ENCODE results near the gene CLMN.
"Not testable (repeated sequence)": the region's sequence is repeated elsewhere in the genome, so short reads cannot be mapped to it uniquely, and the experiment has no call there.

CLMN gene

DNA sequence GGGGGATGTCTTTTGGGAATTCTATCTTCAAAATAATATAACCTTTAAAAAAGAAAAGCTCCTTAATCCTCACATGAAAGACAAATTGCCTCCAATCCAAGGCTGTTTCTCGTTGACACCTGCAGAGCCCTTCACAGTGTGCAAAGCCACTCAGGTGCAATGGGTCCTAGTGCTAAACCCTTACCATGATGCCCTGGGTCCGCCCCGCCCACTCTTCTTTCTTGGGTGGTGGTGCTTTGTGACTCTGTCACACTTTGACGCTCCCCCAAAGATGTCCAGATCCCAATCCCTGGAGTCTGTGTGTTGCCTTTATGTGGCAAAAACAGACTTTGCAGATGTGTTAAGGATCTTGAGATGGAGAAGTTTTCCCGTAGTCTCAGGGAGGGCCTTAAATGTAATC is 29.7 kb downstream of the CLMN start:
- no peak for DNase-seq (ENCODE audit: low read depth in 2 of 2)
- no peak for TF ChIP-seq CTCF (IDR thresholded peaks at IDR 0.05; ENCODE audit: low read depth, low read length)
- H3K4me3 ChIP-seq (replicated peaks in 1 of 2; ENCODE audit: low read depth in 2 of 2, low read length in 2 of 2): no peak overlapping the region

GRCh38 chr14:95289323-95290010 is 30.2 kb downstream of the CLMN start:
- H3K4me3 ChIP-seq (replicated peaks in 1 of 2; ENCODE audit: low read depth in 2 of 2, low read length in 2 of 2): no peak overlapping the region
- DNase-seq (ENCODE audit: low read depth in 2 of 2): no peak
- TF ChIP-seq CTCF (IDR thresholded peaks at IDR 0.05; ENCODE audit: low read depth, low read length): no peak

DNA sequence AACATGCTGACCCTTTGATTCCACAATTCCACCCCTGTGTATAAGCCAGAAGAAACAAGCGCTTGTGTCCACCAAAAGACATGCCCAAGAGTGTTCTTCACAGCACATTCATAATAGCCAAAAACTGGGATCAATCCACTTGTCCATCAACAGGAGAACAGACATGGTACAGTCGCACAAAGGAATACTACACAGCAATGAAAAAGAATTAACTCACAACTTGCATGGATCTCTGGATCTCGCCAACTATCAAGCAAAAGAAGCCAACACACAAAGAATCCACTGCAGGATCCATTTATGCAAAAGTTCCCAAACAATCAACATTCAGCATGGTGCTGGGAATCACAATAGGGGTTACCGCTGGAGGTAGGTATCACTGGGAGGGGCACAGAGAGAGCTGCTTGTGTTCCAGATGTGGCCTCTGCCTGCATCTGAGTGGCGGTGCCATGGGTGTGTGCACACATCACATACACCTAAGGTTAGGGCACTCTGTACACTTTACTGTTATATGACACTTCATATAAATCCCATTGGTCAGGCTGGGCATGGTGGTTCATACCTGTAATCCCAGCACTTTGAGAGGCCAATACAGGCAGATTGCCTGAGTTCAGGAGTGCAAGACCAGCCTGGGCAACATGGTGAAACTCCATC is 30.9 kb downstream of the CLMN start:
- TF ChIP-seq CTCF (IDR thresholded peaks at IDR 0.05; ENCODE audit: low read depth, low read length): no peak
- no peak for DNase-seq (ENCODE audit: low read depth in 2 of 2)
- no peak overlapping the region for H3K4me3 ChIP-seq (replicated peaks in 1 of 2; ENCODE audit: low read depth in 2 of 2, low read length in 2 of 2)

GRCh38 chr14:95287176-95287754 is 32.4 kb downstream of the CLMN start:
- no peak for TF ChIP-seq CTCF (IDR thresholded peaks at IDR 0.05; ENCODE audit: low read depth, low read length)
- H3K4me3 ChIP-seq (replicated peaks in 1 of 2; ENCODE audit: low read depth in 2 of 2, low read length in 2 of 2): no peak overlapping the region
- no peak for DNase-seq (ENCODE audit: low read depth in 2 of 2)

DNA sequence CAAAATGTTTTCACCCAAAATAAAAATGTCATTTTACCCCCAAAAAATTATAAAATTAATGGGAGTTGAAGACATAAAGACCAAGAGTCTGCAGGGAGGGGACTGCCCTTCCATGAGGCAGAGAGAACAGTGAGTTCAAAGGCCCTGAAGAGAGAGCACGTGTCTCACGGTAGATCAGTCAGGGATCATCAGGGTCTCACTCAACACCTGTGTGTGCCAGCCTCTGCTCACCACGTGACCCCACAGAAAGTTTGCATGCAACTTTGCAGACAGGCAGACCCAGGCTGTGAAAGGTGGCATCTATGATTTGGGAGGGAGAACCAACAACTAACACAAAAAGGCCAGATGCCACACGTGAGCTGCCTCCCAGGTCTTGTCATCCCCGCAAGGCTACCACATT is 33.1 kb downstream of the CLMN start:
- no peak for TF ChIP-seq CTCF (IDR thresholded peaks at IDR 0.05; ENCODE audit: low read depth, low read length)
- DNase-seq (ENCODE audit: low read depth in 2 of 2): no peak
- H3K4me3 ChIP-seq (replicated peaks in 1 of 2; ENCODE audit: low read depth in 2 of 2, low read length in 2 of 2): no peak overlapping the region

GRCh38 chr14:95285566-95285965 is 34.1 kb downstream of the CLMN start:
- no peak overlapping the region for H3K4me3 ChIP-seq (replicated peaks in 1 of 2; ENCODE audit: low read depth in 2 of 2, low read length in 2 of 2)
- DNase-seq (ENCODE audit: low read depth in 2 of 2): no peak
- TF ChIP-seq CTCF (IDR thresholded peaks at IDR 0.05; ENCODE audit: low read depth, low read length): no peak

GRCh38 chr14:95283802-95284201 is 35.9 kb downstream of the CLMN start:
- not testable (repeated sequence) for DNase-seq (ENCODE audit: low read depth in 2 of 2); H3K4me3 ChIP-seq (replicated peaks in 1 of 2; ENCODE audit: low read depth in 2 of 2, low read length in 2 of 2)

GRCh38 chr14:95282986-95283380 is 36.7 kb downstream of the CLMN start:
- not testable (repeated sequence) for H3K4me3 ChIP-seq (replicated peaks in 1 of 2; ENCODE audit: low read depth in 2 of 2, low read length in 2 of 2); DNase-seq (ENCODE audit: low read depth in 2 of 2)

Measured in cardiac fibroblast (primary cell).